ENCODE data around the gene ZCCHC2.

ZCCHC2 gene

GRCh38 chr18:62625019-62625418 is 102.2 kb downstream of the ZCCHC2 start:
- no peak overlapping the region for H3K4me3 ChIP-seq (ENCODE audit: control insufficient read depth, low read depth, low read length)
- TF ChIP-seq CTCF (conservative IDR thresholded peaks at IDR 0.05; ENCODE audit: control insufficient read depth, insufficient read depth, low read depth, low read length), result no peak
- no peak for DNase-seq (ENCODE audit: low read depth)
